GM10847 (cell line): Measurements from ENCODE around the gene ARHGEF35.
"Not testable (repeated sequence)": the region's sequence is repeated elsewhere in the genome, so short reads cannot be mapped to it uniquely, and the experiment has no call there.

Experiments used
- POLR2A ChIP-seq: IDR thresholded peaks from 2 replicates; pipeline ENCODE4 v1.6.1; 2011; ENCODE audit not compliant: insufficient read length; ENCODE audit errors: extremely low read depth

ARHGEF35 gene

GRCh38 chr7:144195212-144195872, at the start of gene ARHGEF35:
ARHGEF35 (minus strand) TSS chr7:144195833; CDS start chr7:144188383, 7,450 bp downstream.
- TF ChIP-seq POLR2A = not testable (repeated sequence)

- TF ChIP-seq POLR2A = not testable (repeated sequence)
Observed at GRCh38 chr7:144239365-144239764, 43.7 kb upstream of the ARHGEF35 start, which contains the start of gene OR2A42. OR2A42 (minus strand) TSS chr7:144239605; CDS start chr7:144232843, 6,762 bp downstream.

GRCh38 chr7:144183166-144183565, 12.5 kb downstream of the ARHGEF35 start, which contains the start of gene CTAGE4:
CTAGE4 (plus strand) TSS chr7:144183466; CDS start chr7:144183504, 38 bp downstream.
- not testable (repeated sequence) for TF ChIP-seq POLR2A

- TF ChIP-seq POLR2A = no peak
Observed at GRCh38 chr7:144174613-144175012, 21.0 kb downstream of the ARHGEF35 start.

GRCh38 chr7:144164784-144165183, 30.8 kb downstream of the ARHGEF35 start:
- TF ChIP-seq POLR2A = no peak

GRCh38 chr7:144158861-144159260, 36.8 kb downstream of the ARHGEF35 start:
- TF ChIP-seq POLR2A = no peak

- no peak for TF ChIP-seq POLR2A
Observed at GRCh38 chr7:144148224-144148827, 47.3 kb downstream of the ARHGEF35 start.

- no peak for TF ChIP-seq POLR2A
Observed at GRCh38 chr7:144144426-144144825, 51.2 kb downstream of the ARHGEF35 start.

- TF ChIP-seq POLR2A = no peak
Observed at GRCh38 chr7:144142187-144142586, 53.4 kb downstream of the ARHGEF35 start.

- TF ChIP-seq POLR2A = no peak
Observed at GRCh38 chr7:144137501-144137900, 58.1 kb downstream of the ARHGEF35 start.
